Mesothelial cell of epicardium (in vitro differentiated cells): Measurements from ENCODE around the gene FRMD4A. TPM values are rescaled to one million over a fixed set of nuclear protein-coding genes. Genes with fewer than 3 reads are reported as not detected.

Source experiments
- DNase-seq, 2 experiments: peaks; one replicate each; pipeline ENCODE4 v3.0.0; 2021; ENCODE audit warnings: low spot score in 2 of 2; ENCODE audit not compliant: unreplicated experiment in 2 of 2
- H3K27ac Mint-ChIP-seq: 2 replicates; pipeline ENCODE4 v1.8.0; 2021; ENCODE audit warnings: mixed read lengths
- H3K27me3 Mint-ChIP-seq: 2 replicates; pipeline ENCODE4 v1.8.0; 2021; ENCODE audit warnings: low read depth, mixed read lengths
- H3K36me3 Mint-ChIP-seq: 2 replicates; pipeline ENCODE4 v1.8.0; 2021; ENCODE audit warnings: mixed read lengths
- H3K4me1 Mint-ChIP-seq: 2 replicates; pipeline ENCODE4 v1.8.0; 2021; ENCODE audit warnings: mixed read lengths
- H3K4me3 Mint-ChIP-seq: 2 replicates; pipeline ENCODE4 v1.8.0; 2021; ENCODE audit warnings: mild to moderate bottlenecking, moderate library complexity, mixed read lengths
- H3K9me3 Mint-ChIP-seq: 2 replicates; pipeline ENCODE4 v1.8.0; 2021; ENCODE audit warnings: mixed read lengths
- CTCF ChIP-seq: fragments of 200-600 bp; sonication (generic); IDR thresholded peaks from one replicate; pipeline ENCODE4 v1.5.0; 2021; ENCODE audit warnings: antibody characterized with exemption; ENCODE audit not compliant: unreplicated experiment
- total RNA-seq: library from RNA; stranded (reverse); gene quantifications from 3 replicates; pipeline ENCODE4 v1.2.1, GENCODE V29; 2021

FRMD4A gene
- total RNA-seq, 1 donor from 2014 or later: 45.0 TPM

GRCh38 chr10:13765641-13766341 lies 564.9 kb downstream of the FRMD4A start:
- Mint-ChIP-seq H3K9me3 (no peaks in the 10 kb centered on the region), H3K27me3 (no peaks in the 10 kb centered on the region), H3K27ac (peak overlapping the region; percentile 68), H3K36me3 (no peaks in the 10 kb centered on the region), H3K4me3 (no peak overlapping the region), H3K4me1 (peaks cover 32% of the 10 kb centered on the region)
- DNase-seq: no peak
- no peak for TF ChIP-seq CTCF

DNA sequence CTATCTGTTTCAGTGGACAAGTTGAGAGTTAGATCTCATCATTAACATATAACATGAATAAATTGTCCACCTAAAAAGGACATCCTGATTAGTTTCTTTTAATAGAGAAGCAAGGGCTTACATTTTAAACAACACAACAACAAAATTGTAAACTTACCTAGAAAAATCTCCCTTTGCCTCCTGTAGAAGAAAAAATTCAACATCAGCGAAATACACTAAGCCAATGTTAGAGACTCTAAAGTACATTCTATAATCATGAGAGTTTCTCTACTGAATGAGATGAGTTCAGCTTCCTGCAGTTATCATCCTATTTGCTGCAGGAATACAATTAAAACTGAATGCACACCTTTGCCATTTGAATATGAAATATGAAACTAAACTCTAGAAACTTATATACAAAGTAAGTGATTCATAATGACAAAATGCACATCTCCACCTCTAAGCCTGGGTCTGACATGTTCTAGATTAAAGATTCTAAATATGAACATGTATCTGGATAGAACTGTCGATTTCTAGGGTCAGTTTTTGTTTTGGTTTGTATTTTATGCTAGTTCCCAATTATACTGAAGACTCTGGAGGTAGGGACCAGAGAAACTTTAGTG lies 569.1 kb downstream of the FRMD4A start:
- Mint-ChIP-seq H3K4me3 (no peak overlapping the region), H3K27me3 (no peaks in the 10 kb centered on the region), H3K4me1 (peaks cover 43% of the 10 kb centered on the region), H3K9me3 (no peaks in the 10 kb centered on the region), H3K36me3 (no peaks in the 10 kb centered on the region), H3K27ac (no peak overlapping the region)
- TF ChIP-seq CTCF: no peak
- DNase-seq: no peak

- H3K4me3 Mint-ChIP-seq: no peak overlapping the region
- no peaks in the 10 kb centered on the region for H3K36me3 Mint-ChIP-seq
- DNase-seq: no peak
- H3K4me1 Mint-ChIP-seq: peaks cover 37% of the 10 kb centered on the region
- no peak for TF ChIP-seq CTCF
- H3K9me3 Mint-ChIP-seq: no peaks in the 10 kb centered on the region
- H3K27me3 Mint-ChIP-seq: peaks cover 6% of the 10 kb centered on the region
- peak overlapping the region; percentile 87 for H3K27ac Mint-ChIP-seq
Observed at GRCh38 chr10:13759168-13759567, 571.6 kb downstream of the FRMD4A start.

- Mint-ChIP-seq H3K27me3 (peaks cover 7% of the 10 kb centered on the region), H3K9me3 (no peaks in the 10 kb centered on the region), H3K27ac (peak overlapping the region; percentile 93), H3K4me3 (no peak overlapping the region), H3K4me1 (peaks cover 37% of the 10 kb centered on the region), H3K36me3 (no peaks in the 10 kb centered on the region)
- no peak for DNase-seq
- TF ChIP-seq CTCF: no peak
Observed at GRCh38 chr10:13758756-13759155, 572.0 kb downstream of the FRMD4A start.

GRCh38 chr10:13758312-13758711 lies 572.4 kb downstream of the FRMD4A start:
- Mint-ChIP-seq H3K36me3 (no peaks in the 10 kb centered on the region), H3K4me3 (no peak overlapping the region), H3K27ac (peak overlapping the region; percentile 93), H3K27me3 (peaks cover 7% of the 10 kb centered on the region), H3K4me1 (peaks cover 37% of the 10 kb centered on the region), H3K9me3 (no peaks in the 10 kb centered on the region)
- TF ChIP-seq CTCF: no peak
- DNase-seq: no peak
